GM12891 (cell line): Measurements from ENCODE around the gene PCBP3.

Experiments
- DNase-seq: peaks from one replicate; pipeline ENCODE4 v3.0.0; 2011; ENCODE audit warnings: low spot score; ENCODE audit not compliant: insufficient read length
- FAIRE-seq: peaks from 2 replicates; lab custom pipeline; 2011; peaks lifted over from hg19 to GRCh38; lab: Jason Lieb, UNC
- PAX5 ChIP-seq: IDR thresholded peaks from 2 replicates; pipeline ENCODE4 v1.6.1; 2011; ENCODE audit warnings: low read length, moderate library complexity, mild to moderate bottlenecking; ENCODE audit not compliant: insufficient read depth, severe bottlenecking
- POLR2A ChIP-seq: IDR thresholded peaks from 2 replicates; pipeline ENCODE4 v1.6.1; 2011; ENCODE audit warnings: low read depth, low read length, control low read depth
- POLR2AphosphoS5 ChIP-seq: IDR thresholded peaks from 2 replicates; pipeline ENCODE4 v1.6.1; 2011; ENCODE audit warnings: low read depth, low read length, control low read depth
- POU2F2 ChIP-seq: IDR thresholded peaks from 2 replicates; pipeline ENCODE4 v1.6.1; 2011; ENCODE audit warnings: low read depth, mild to moderate bottlenecking, control low read depth, low read length, moderate library complexity
- SPI1 ChIP-seq: IDR thresholded peaks from 2 replicates; pipeline ENCODE4 v1.6.1; 2011; ENCODE audit warnings: low read depth, low read length, control low read depth
- TAF1 ChIP-seq: IDR thresholded peaks from 2 replicates; pipeline ENCODE4 v1.6.1; 2011; ENCODE audit warnings: low read depth, low read length, control low read depth

PCBP3 gene

GRCh38 chr21:45898028-45898350, 254.5 kb downstream of the PCBP3 start:
- no peak for DNase-seq
- no peak for TF ChIP-seq TAF1
- no peak for TF ChIP-seq POLR2AphosphoS5
- no peak for TF ChIP-seq SPI1
- no peak for TF ChIP-seq PAX5
- no peak for TF ChIP-seq POLR2A
- no peak for TF ChIP-seq POU2F2
- FAIRE-seq = no peak

GRCh38 chr21:45898781-45899180, 255.3 kb downstream of the PCBP3 start:
- DNase-seq (no peak), FAIRE-seq (no peak)
- no peak for TF ChIP-seq TAF1
- no peak for TF ChIP-seq POLR2A
- no peak for TF ChIP-seq PAX5
- no peak for TF ChIP-seq POU2F2
- no peak for TF ChIP-seq POLR2AphosphoS5
- no peak for TF ChIP-seq SPI1

GRCh38 chr21:45899317-45900033, 255.9 kb downstream of the PCBP3 start:
- FAIRE-seq (no peak), DNase-seq (no peak)
- no peak for TF ChIP-seq SPI1
- no peak for TF ChIP-seq POU2F2
- TF ChIP-seq TAF1 = no peak
- no peak for TF ChIP-seq POLR2AphosphoS5
- TF ChIP-seq POLR2A = no peak
- no peak for TF ChIP-seq PAX5

- FAIRE-seq (no peak), DNase-seq (no peak)
- TF ChIP-seq SPI1 (no peak), TAF1 (no peak), PAX5 (no peak), POLR2A (no peak), POLR2AphosphoS5 (no peak)
These were observed 256.7 kb downstream of the PCBP3 start for GRCh38 chr21:45900034-45900868.

GRCh38 chr21:45901061-45901690, 257.7 kb downstream of the PCBP3 start:
- TF ChIP-seq POLR2AphosphoS5 = no peak
- DNase-seq (no peak), FAIRE-seq (no peak)

DNA sequence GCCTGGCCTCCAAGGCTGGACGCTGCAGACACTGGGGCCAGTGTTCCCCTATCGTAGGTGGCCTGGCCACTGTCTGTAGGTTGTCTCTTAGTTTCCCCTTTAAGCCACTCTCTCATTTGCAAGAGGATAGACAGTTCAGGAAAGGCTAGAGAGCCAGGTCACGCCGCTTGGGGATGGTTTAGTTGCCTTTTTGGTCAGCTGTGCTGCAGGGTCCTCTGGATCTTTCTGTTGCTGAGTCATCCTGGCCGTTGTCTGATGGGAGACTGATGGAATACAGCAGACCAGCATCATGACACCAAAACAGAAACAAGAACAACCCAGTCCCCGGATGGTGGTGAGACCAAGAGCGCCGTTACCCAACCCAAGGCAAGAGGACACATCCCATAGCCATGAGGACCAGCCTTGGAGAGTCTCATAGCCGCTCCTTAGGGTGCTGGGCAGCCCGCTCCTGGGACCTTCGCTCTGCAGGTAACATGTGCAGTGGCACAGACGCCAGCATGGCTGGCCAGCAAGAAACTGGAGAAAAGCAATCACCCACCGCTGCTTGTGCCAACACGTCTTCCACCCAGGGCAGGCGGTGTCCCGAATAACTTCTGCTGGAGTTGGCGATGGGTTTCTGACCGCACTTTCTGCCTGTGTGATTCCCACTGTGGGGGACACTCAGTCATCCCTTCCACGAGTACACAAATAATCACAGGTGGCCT, 258.9 kb downstream of the PCBP3 start:
- TF ChIP-seq PAX5 (no peak), POLR2A (no peak), SPI1 (no peak), POLR2AphosphoS5 (no peak), POU2F2 (no peak), TAF1 (no peak)
- DNase-seq (no peak), FAIRE-seq (no peak)

- FAIRE-seq (no peak), DNase-seq (no peak)
- TF ChIP-seq POU2F2 (no peak), SPI1 (no peak)
These were observed 261.7 kb downstream of the PCBP3 start for GRCh38 chr21:45905196-45905595.

DNA sequence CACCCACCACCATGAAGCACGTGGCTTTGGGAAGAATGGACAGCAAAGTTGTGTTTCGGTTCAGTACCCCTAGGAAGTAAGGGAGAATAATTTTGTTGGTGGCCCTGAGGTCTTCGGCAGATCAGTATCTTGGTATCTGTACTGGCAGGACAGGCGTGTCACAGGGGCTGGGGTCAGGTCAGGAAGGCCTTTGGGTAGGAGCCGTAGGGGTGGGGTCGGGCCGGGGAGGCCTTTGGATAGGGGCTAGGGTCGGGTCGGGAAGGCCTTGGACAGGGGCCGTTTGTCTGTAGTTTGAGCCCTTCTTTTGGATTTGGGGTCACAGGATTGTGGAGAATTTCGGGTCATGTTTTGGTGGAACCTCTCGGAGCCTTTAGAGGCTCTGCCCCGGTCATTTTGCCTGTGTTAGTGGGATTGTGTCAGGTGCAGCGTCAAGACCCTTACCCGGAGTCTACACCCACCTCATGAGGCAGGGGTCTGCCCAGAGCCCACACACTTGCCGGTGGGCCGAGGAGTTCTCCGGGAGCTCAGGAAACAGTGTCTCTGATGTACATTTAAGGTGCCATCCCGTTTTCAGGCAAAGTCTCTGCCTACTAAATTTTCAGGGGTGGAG, 262.8 kb downstream of the PCBP3 start:
- FAIRE-seq (no peak), DNase-seq (no peak)
- TF ChIP-seq PAX5 = no peak
- no peak for TF ChIP-seq POLR2A
- TF ChIP-seq TAF1 = no peak
- TF ChIP-seq SPI1 = no peak
- TF ChIP-seq POLR2AphosphoS5 = no peak
- TF ChIP-seq POU2F2 = no peak

GRCh38 chr21:45906859-45907258, 263.3 kb downstream of the PCBP3 start:
- no peak for TF ChIP-seq POLR2A
- TF ChIP-seq SPI1 = no peak
- TF ChIP-seq TAF1 = no peak
- no peak for TF ChIP-seq POLR2AphosphoS5
- no peak for TF ChIP-seq PAX5
- no peak for TF ChIP-seq POU2F2
- FAIRE-seq (no peak), DNase-seq (no peak)
